OCI-LY7 (cell line): Measurements from ENCODE around the gene CTSC. TPM values are rescaled to one million over a fixed set of nuclear protein-coding genes. Genes with fewer than 3 reads are reported as not detected.
"Not testable (repeated sequence)": the region's sequence is repeated elsewhere in the genome, so short reads cannot be mapped to it uniquely, and the experiment has no call there.

Experiments
- BruUV-seq: library from RNA; stranded (reverse); fragments of 400-500 nt; replicated peaks from 2 replicates; lab custom pipeline; 2021; lab: Mats Ljungman, UMichigan
- CTCF ChIA-PET: fragments of 300-600 bp; sonication (Branson Sonifier 250); formaldehyde crosslinking; loops from one replicate; lab custom pipeline; 2022; ENCODE audit warnings: antibody characterized with exemption; ENCODE audit not compliant: unreplicated experiment; lab: Charles Lee
- POLR2A ChIA-PET: fragments of 300-600 bp; sonication (Branson Sonifier 250); formaldehyde crosslinking; loops from one replicate; lab custom pipeline; 2022; ENCODE audit warnings: antibody characterized with exemption; lab: Charles Lee
- DNase-seq: peaks from one replicate; pipeline ENCODE4 v3.0.0-alpha.2; 2015; ENCODE audit warnings: low spot score
- H2AFZ ChIP-seq: fragments of 200-600 bp; sonication (generic), shearing (Covaris generic); 2 replicates; pipeline ENCODE4 v1.6.1; 2014; ENCODE audit warnings: mild to moderate bottlenecking, antibody characterized with exemption, low read length, moderate library complexity
- H3K27ac ChIP-seq: fragments of 200-600 bp; sonication (generic); 2 replicates; pipeline ENCODE4 v1.5.1; 2014; ENCODE audit warnings: mixed run types, low read depth, mild to moderate bottlenecking, moderate library complexity, low read length, inconsistent platforms; ENCODE audit not compliant: poor library complexity, severe bottlenecking
- H3K36me3 ChIP-seq: fragments of 200-600 bp; sonication (generic); 2 replicates; pipeline ENCODE4 v1.6.1; 2014; ENCODE audit warnings: mild to moderate bottlenecking, antibody characterized with exemption, low read length, moderate library complexity, mixed read lengths; ENCODE audit not compliant: insufficient read depth
- H3K4me1 ChIP-seq: fragments of 200-600 bp; sonication (generic); 2 replicates; pipeline ENCODE4 v1.5.1; 2014; ENCODE audit warnings: mild to moderate bottlenecking, low read length; ENCODE audit not compliant: insufficient read depth, poor library complexity, severe bottlenecking
- H3K4me2 ChIP-seq: fragments of 200-600 bp; sonication (generic); 2 replicates; pipeline ENCODE4 v1.6.1; 2014; ENCODE audit warnings: mild to moderate bottlenecking, low read length
- H3K4me3 ChIP-seq: fragments of 200-600 bp; sonication (generic); 2 replicates; pipeline ENCODE4 v1.5.1; 2014; ENCODE audit warnings: mild to moderate bottlenecking, low read depth, low read length; ENCODE audit not compliant: poor library complexity, severe bottlenecking
- H3K79me2 ChIP-seq: fragments of 200-600 bp; sonication (generic); 2 replicates; pipeline ENCODE4 v1.6.1; 2016; ENCODE audit warnings: low read depth, mild to moderate bottlenecking, low read length, moderate library complexity, mixed read lengths; ENCODE audit not compliant: insufficient read depth
- H3K9me2 ChIP-seq: fragments of 200-600 bp; sonication (generic); 2 replicates; pipeline ENCODE4 v1.6.1; 2016; ENCODE audit warnings: mild to moderate bottlenecking, low read length, mixed read lengths; ENCODE audit not compliant: insufficient read depth
- H3K9me3 ChIP-seq: fragments of 200-600 bp; sonication (generic); 2 replicates; pipeline ENCODE4 v1.6.1; 2014; ENCODE audit warnings: mild to moderate bottlenecking, mixed run types, low read length, mixed read lengths
- H4K20me1 ChIP-seq: fragments of 200-600 bp; sonication (generic); 2 replicates; pipeline ENCODE4 v1.6.1; 2014; ENCODE audit warnings: mild to moderate bottlenecking, antibody characterized with exemption, low read length, moderate library complexity, mixed read lengths; ENCODE audit not compliant: insufficient read depth
- EZH2phosphoT487 ChIP-seq: fragments of 200-600 bp; sonication (generic); IDR thresholded peaks from 2 replicates; pipeline ENCODE4 v1.6.1; 2018; ENCODE audit warnings: low read depth, borderline replicate concordance, mild to moderate bottlenecking, mixed run types, antibody characterized with exemption, low read length, moderate library complexity, mixed read lengths
- intact Hi-C: fragments of 100-400 bp; cut with micrococcal nuclease; formaldehyde crosslinking; loops from one replicate; pipeline ENCODE4 v1.10.0; 2022; ENCODE audit not compliant: unreplicated experiment
- total RNA-seq, 2 experiments: library from RNA; depleted of rRNA in 1 of 2; stranded (reverse); fragments of >200 nt in 1 of 2; shearing (Covaris generic) in 1 of 2; gene quantifications; 2 replicates each; pipeline ENCODE4 v1.2.3, GENCODE V29; 2014 to 2022
- TF ChIP-seq, protein P1 (sequence below): fragments of 200-600 bp; sonication (generic); conservative IDR thresholded peaks from 2 replicates; pipeline ENCODE4 v1.5.1; 2014; ENCODE audit warnings: mild to moderate bottlenecking, antibody characterized with exemption, low read length, moderate library complexity, mixed read lengths

CTSC gene
- total RNA-seq, 2 experiments from 2014 or later, result 60.5 to 90.3 TPM

- DNase-seq, result no peak
- Histone ChIP-seq H3K9me3 (peaks cover 3% of the 10 kb centered on the region; the same call in 1 of the 2 replicates), H2AFZ (no peak overlapping the region), H3K27ac (no peak overlapping the region), H3K9me2 (no peaks in the 10 kb centered on the region), H3K36me3 (no peaks in the 10 kb centered on the region), H3K4me3 (no peak overlapping the region), H3K4me2 (no peak overlapping the region), H3K4me1 (no peaks in the 10 kb centered on the region), H3K79me2 (no peaks in the 10 kb centered on the region), H4K20me1 (no peaks in the 10 kb centered on the region)
- intact Hi-C loops, result no loop called here
- ChIA-PET POLR2A (no interaction called here), CTCF (no interaction called here)
- no peak for TF ChIP-seq EZH2phosphoT487
- TF ChIP-seq, protein P1, sequence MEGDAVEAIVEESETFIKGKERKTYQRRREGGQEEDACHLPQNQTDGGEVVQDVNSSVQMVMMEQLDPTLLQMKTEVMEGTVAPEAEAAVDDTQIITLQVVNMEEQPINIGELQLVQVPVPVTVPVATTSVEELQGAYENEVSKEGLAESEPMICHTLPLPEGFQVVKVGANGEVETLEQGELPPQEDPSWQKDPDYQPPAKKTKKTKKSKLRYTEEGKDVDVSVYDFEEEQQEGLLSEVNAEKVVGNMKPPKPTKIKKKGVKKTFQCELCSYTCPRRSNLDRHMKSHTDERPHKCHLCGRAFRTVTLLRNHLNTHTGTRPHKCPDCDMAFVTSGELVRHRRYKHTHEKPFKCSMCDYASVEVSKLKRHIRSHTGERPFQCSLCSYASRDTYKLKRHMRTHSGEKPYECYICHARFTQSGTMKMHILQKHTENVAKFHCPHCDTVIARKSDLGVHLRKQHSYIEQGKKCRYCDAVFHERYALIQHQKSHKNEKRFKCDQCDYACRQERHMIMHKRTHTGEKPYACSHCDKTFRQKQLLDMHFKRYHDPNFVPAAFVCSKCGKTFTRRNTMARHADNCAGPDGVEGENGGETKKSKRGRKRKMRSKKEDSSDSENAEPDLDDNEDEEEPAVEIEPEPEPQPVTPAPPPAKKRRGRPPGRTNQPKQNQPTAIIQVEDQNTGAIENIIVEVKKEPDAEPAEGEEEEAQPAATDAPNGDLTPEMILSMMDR, result no peak
- no TSS peak for BruUV-seq
Measured at GRCh38 chr11:88249706-88250105, 87.8 kb downstream of the CTSC start.

- BruUV-seq, result no TSS peak
- H2AFZ ChIP-seq, result no peak overlapping the region
- no peaks in the 10 kb centered on the region for H3K79me2 ChIP-seq
- DNase-seq, result no peak
- H3K36me3 ChIP-seq, result no peaks in the 10 kb centered on the region
- no peak overlapping the region for H3K4me3 ChIP-seq
- ChIA-PET POLR2A (no interaction called here), CTCF (no interaction called here)
- TF ChIP-seq, protein P1, result no peak
- TF ChIP-seq EZH2phosphoT487, result no peak
- intact Hi-C loops, result no loop called here
- no peaks in the 10 kb centered on the region for H3K9me3 ChIP-seq
- H3K27ac ChIP-seq, result no peak overlapping the region
- no peak overlapping the region for H3K4me2 ChIP-seq
- no peaks in the 10 kb centered on the region for H3K9me2 ChIP-seq
- no peaks in the 10 kb centered on the region for H4K20me1 ChIP-seq
- H3K4me1 ChIP-seq, result no peaks in the 10 kb centered on the region
Measured at GRCh38 chr11:88246696-88247095, 90.8 kb downstream of the CTSC start.

GRCh38 chr11:88245576-88245975, 92.0 kb downstream of the CTSC start:
- H3K9me2 ChIP-seq, POLR2A ChIA-PET, BruUV-seq, H3K36me3 ChIP-seq, H3K4me2 ChIP-seq, H4K20me1 ChIP-seq, CTCF ChIA-PET, H3K9me3 ChIP-seq, H3K4me3 ChIP-seq, DNase-seq, H3K4me1 ChIP-seq, H3K79me2 ChIP-seq, H3K27ac ChIP-seq, intact Hi-C loops, H2AFZ ChIP-seq: not testable (repeated sequence)

Other genes starting within 250 kb of the CTSC start
- 0.19 TPM in 1 of 2 replicates, not detected in the other for gene RAB38, start 162.3 kb downstream of the CTSC start, total RNA-seq (2014; rRNA removed; shearing (Covaris generic))
- gene RAB38, start 162.3 kb downstream of the CTSC start, total RNA-seq (2022), result 0.41 TPM in 1 of 2 replicates, not detected in the other